Mucosa of rectum (tissue), 2 donors: ENCODE measurements around the gene NUAK2.
A peak's percentile ranks its signal among the peaks of the same experiment; 100 is the strongest.

Source experiments
- H3K27ac ChIP-seq, 2 donors: one replicate each; pipeline ENCODE4 v1.7.0; 2013; ENCODE audit warnings: inconsistent platforms in 2 of 2, low read depth in 2 of 2, low read length in 2 of 2
- H3K27me3 ChIP-seq, 2 donors: one replicate each; pipeline ENCODE4 v1.7.0; 2013; ENCODE audit warnings: low read length in 2 of 2; ENCODE audit not compliant: control insufficient read depth in 2 of 2, insufficient read depth in 2 of 2
- H3K36me3 ChIP-seq, 2 donors: one replicate each; pipeline ENCODE4 v1.7.0; 2013; ENCODE audit warnings: low read length in 2 of 2; ENCODE audit not compliant: control insufficient read depth in 2 of 2, insufficient read depth in 2 of 2
- H3K4me1 ChIP-seq, 2 donors: one replicate each; pipeline ENCODE4 v1.7.0; 2013; ENCODE audit warnings: low read length in 2 of 2, mild to moderate bottlenecking in 1 of 2; ENCODE audit not compliant: control insufficient read depth in 2 of 2, insufficient read depth in 2 of 2
- H3K4me3 ChIP-seq, 2 donors: one replicate each; pipeline ENCODE4 v1.7.0; 2013; ENCODE audit warnings: low read length in 2 of 2
- H3K9ac ChIP-seq, 2 donors: one replicate each; pipeline ENCODE4 v1.7.0; 2013; ENCODE audit warnings: low read length in 2 of 2, low read depth in 1 of 2, mild to moderate bottlenecking in 1 of 2
- H3K9me3 ChIP-seq, 2 donors: one replicate each; pipeline ENCODE4 v1.7.0; 2013; ENCODE audit warnings: low read length in 2 of 2; ENCODE audit not compliant: control insufficient read depth in 2 of 2
- donor health status: healthy.
- donor health status: Normal muscosa, but diverticular disease.

Gene NUAK2

DNA sequence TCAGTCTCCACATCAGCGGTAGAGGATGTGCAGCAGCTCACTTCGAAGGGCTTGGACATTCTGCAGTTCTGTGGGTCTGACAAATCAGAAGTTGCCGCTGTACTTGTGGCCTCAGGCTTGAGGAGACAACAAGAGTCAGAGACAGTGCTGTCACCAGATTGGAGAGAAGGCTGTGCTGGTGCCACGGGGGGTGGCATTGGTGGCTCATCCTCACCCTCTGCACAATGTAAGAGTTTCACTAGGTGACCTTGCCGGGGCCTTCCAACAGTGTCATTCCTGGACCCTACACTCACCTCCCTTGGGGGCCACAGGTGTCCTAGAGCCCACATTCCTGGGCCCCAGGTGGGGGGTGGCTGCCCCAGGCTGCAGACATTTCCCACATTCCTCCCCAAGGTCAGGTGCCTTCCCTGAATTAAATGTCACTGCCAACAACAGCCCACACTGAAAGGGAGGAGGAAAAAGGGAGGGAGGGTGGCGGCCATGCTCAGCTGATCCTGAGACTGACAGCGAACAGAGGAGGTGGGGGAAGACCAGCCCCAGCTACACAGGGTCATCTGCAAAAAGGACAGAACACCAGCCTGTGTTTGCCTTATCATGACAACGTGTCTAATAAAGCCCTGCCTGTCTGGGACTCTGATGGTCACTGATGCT, 47.4 kb downstream of the NUAK2 start:
- Histone ChIP-seq H3K36me3 (peaks cover 0 to 2% of the 10 kb centered on the region in 2 donors), H3K9ac (peak overlapping the region in 1 of 2 donors; percentile 44), H3K4me3 (no peak overlapping the region), H3K27ac (peak overlapping the region; percentile 23 to 46), H3K4me1 (peaks cover 21 to 23% of the 10 kb centered on the region in 2 donors), H3K27me3 (no peaks in the 10 kb centered on the region), H3K9me3 (no peaks in the 10 kb centered on the region)

DNA sequence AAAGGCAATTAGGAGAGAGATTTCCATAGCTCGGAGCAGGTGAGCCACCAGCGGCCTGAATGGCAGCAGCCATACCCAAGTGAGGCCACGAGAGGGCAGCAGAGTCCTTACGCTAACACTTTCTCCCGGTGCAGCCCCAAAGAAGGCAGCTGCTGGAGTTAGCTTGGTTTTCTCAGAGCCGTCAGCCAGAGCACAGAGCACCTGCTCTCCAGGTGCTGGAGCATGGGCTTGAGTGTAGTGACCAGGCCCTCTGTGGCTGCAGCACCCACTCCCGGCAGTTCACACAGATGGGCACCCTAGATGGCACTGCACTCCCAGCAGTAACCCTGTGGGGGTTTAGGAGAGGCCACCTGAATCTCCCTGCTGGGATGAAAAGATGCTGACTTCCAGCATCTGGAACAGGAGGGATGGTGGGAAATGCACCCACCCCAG, 48.0 kb downstream of the NUAK2 start:
- Histone ChIP-seq H3K4me3 (no peak overlapping the region), H3K27ac (peak overlapping the region; percentile 23 to 46), H3K9me3 (no peaks in the 10 kb centered on the region), H3K27me3 (no peaks in the 10 kb centered on the region), H3K9ac (no peak overlapping the region), H3K36me3 (peaks cover 0 to 2% of the 10 kb centered on the region in 2 donors), H3K4me1 (peaks cover 21 to 23% of the 10 kb centered on the region in 2 donors)

DNA sequence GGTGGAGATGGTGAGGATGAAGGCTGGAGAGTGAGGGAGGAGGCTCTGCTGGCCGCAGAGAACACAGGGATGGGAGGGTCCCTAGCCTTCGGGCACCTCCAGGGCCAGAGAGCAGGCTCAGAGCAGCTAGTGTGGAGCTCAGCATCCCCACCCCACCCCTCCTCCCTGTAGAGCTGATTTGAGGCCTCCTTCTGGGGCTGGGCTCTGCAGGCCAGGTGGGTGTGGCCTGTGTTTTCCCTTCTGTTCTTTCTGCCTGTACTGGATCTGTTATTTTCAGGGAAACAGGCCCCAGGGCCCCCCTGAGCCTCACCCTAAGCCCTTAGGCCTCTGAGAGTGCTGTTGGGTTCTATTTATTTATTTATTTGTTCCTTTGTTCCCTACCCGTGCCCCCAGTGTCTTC, 49.0 kb downstream of the NUAK2 start:
- Histone ChIP-seq H3K9ac (no peak overlapping the region), H3K36me3 (peaks cover 0 to 2% of the 10 kb centered on the region in 2 donors), H3K9me3 (no peaks in the 10 kb centered on the region), H3K4me3 (no peak overlapping the region), H3K27me3 (no peaks in the 10 kb centered on the region), H3K27ac (no peak overlapping the region), H3K4me1 (peaks cover 22 to 25% of the 10 kb centered on the region in 2 donors)

DNA sequence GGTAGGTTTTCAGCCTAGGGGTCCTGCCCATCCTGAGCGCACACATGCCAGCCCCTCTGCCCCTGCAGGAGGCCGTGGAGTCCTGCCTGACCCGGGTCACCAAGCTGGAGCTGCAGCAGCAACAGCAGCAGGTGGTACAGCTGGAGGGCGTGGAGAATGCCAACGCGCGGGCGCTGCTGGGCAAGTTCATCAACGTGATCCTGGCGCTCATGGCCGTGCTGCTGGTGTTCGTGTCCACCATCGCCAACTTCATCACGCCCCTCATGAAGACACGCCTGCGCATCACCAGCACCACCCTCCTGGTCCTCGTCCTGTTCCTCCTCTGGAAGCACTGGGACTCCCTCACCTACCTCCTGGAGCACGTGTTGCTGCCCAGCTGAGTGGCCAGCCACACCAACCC, 49.8 kb downstream of the NUAK2 start:
- H3K27me3 ChIP-seq = no peaks in the 10 kb centered on the region
- no peak overlapping the region for H3K9ac ChIP-seq
- H3K36me3 ChIP-seq = peaks cover 0 to 2% of the 10 kb centered on the region in 2 donors
- H3K4me1 ChIP-seq = peaks cover 26 to 28% of the 10 kb centered on the region in 2 donors
- no peak overlapping the region for H3K4me3 ChIP-seq
- no peak overlapping the region for H3K27ac ChIP-seq
- H3K9me3 ChIP-seq = no peaks in the 10 kb centered on the region

DNA sequence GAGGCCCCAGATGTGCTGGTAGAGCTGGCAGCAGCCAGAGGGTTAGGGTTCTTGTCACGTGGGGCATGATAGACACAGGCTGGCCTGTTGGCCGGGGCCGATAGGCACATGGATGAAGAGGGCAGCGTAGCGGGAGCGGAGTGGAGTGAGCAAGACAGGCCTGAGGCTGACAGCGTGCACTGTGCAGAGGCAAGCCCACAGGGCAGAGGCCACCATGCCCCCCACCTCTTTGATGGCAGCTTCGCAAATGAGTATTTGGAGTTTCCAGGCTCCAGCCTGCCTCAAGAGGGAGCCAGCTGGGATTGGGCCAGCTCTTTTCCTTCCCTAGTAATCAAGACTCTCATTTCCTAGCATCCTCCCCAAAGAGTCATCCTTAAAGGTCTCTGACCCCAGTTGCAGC, 50.3 kb downstream of the NUAK2 start:
- H3K27ac ChIP-seq = no peak overlapping the region
- peaks cover 0 to 2% of the 10 kb centered on the region in 2 donors for H3K36me3 ChIP-seq
- H3K4me1 ChIP-seq = peaks cover 26 to 31% of the 10 kb centered on the region in 2 donors
- H3K9me3 ChIP-seq = no peaks in the 10 kb centered on the region
- no peak overlapping the region for H3K4me3 ChIP-seq
- H3K9ac ChIP-seq = no peak overlapping the region
- H3K27me3 ChIP-seq = no peaks in the 10 kb centered on the region

DNA sequence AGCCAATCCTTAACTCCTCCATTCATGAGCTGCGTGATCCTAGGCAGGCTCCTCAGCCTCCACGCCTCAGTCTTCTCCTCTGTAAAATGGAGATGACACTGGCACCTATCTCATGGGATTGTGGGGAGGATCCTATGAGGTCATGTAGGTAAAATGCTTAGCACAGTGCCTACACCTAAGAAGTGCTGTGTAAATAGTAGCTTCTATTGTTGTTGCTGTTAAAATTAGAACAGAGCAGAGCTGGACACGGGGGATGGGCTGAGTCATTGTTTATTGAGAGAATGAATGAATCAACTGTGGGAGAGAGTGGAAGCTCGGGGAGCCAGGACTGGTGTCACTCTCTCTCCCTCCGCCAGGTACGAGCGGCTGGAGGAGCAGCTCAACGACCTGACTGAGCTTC, 50.8 kb downstream of the NUAK2 start:
- Histone ChIP-seq H3K27ac (no peak overlapping the region), H3K4me1 (peaks cover 24 to 30% of the 10 kb centered on the region in 2 donors), H3K9me3 (no peaks in the 10 kb centered on the region), H3K4me3 (no peak overlapping the region), H3K36me3 (peaks cover 0 to 2% of the 10 kb centered on the region in 2 donors), H3K27me3 (no peaks in the 10 kb centered on the region), H3K9ac (no peak overlapping the region)

DNA sequence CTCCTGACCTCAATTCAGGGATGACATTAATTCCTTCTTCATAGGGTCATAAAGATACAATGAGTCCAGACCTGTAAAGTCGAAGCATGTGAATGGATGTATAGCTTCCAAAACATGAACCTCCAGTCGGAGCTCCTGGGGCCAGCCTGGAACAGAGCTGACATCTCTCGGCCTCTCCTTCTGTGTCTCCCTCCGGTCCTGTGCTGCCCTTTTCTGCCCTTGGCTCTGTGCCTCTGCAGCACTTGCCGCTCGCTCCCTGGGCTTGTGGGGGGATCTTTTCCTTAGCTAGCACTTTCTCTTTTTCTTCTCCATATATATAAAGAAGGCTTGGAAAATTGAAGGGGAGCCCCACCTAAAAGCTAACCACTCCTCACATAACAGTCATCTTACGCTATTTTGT, 51.3 kb downstream of the NUAK2 start:
- H3K27ac ChIP-seq = no peak overlapping the region
- peaks cover 0 to 2% of the 10 kb centered on the region in 2 donors for H3K36me3 ChIP-seq
- H3K27me3 ChIP-seq = no peaks in the 10 kb centered on the region
- peaks cover 19 to 25% of the 10 kb centered on the region in 2 donors for H3K4me1 ChIP-seq
- H3K9ac ChIP-seq = no peak overlapping the region
- H3K4me3 ChIP-seq = no peak overlapping the region
- H3K9me3 ChIP-seq = no peaks in the 10 kb centered on the region

DNA sequence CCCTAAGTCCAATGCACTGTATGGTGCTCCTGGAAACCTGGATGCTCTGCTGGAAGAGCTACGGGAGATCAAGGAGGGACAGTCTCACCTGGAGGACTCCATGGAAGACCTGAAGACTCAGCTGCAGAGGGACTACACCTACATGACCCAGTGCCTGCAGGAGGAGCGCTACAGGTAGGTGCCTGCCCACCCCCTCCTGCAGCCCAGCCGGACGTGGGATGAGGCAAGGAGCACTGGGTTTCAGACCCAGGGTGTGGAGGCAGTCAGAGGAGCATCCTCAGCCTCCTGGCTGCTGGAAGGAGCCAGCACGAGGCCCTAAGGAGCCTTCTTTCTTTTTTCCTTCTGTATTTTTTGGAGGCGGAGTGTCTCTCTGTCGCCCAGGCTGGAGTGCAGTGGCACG, 51.8 kb downstream of the NUAK2 start:
- Histone ChIP-seq H3K4me1 (peaks cover 15 to 24% of the 10 kb centered on the region in 2 donors), H3K9me3 (no peaks in the 10 kb centered on the region), H3K36me3 (peaks cover 0 to 2% of the 10 kb centered on the region in 2 donors), H3K27me3 (no peaks in the 10 kb centered on the region), H3K27ac (no peak overlapping the region), H3K4me3 (no peak overlapping the region), H3K9ac (no peak overlapping the region)

DNA sequence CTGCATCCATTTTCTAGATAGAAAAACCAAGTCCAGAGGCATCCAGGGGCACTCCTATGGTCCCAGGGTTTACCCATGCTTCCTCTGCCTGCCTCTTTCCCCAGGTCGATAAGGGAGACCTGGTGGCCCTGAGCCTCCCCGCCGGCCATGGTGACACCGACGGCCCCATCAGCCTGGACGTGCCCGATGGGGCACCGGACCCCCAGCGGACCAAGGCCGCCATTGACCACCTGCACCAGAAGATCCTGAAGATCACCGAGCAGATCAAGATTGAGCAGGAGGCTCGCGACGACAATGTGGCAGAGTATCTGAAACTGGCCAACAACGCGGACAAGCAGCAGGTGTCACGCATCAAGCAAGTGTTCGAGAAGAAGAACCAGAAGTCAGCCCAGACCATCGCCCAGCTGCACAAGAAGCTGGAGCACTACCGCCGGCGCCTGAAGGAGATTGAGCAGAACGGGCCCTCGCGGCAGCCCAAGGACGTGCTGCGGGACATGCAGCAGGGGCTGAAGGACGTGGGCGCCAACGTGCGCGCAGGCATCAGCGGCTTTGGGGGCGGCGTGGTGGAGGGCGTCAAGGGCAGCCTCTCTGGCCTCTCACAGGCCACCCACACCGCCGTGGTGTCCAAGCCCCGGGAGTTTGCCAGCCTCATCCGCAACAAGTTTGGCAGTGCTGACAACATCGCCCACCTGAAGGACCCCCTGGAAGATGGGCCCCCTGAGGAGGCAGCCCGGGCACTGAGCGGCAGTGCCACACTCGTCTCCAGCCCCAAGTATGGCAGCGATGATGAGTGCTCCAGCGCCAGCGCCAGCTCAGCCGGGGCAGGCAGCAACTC, 52.5 kb downstream of the NUAK2 start:
- no peaks in the 10 kb centered on the region for H3K27me3 ChIP-seq

DNA sequence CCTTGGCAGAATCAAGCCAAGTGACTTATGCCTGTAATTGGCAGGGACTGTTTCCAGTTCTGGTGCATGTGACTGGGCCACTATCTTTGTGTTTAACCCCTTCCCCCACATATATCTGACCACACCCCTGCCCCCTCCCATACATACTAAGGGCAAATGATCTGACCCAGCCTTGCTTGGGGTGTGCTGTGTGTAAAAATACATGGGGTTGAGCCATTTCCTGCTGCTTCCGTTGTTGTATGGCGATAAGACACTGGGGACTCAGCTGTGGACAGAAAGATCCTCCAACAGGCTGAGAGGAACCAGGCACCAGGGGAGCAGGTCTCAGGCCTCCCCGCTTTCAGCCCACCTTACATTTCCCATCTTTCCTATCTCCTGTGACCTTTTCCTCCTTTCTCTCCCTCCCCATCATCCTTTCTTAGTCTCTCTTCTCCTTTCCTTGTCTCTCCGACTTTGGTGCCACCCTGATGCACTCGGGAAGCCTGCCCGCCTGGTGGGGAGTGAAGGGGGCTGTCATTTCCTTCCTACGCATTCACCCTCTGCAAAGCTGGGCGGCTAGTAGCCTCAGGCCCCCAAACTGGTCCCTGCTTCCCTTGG, 54.1 kb downstream of the NUAK2 start:
- peaks cover 0 to 2% of the 10 kb centered on the region in 2 donors for H3K36me3 ChIP-seq
- H3K9me3 ChIP-seq = no peaks in the 10 kb centered on the region
- H3K27me3 ChIP-seq = no peaks in the 10 kb centered on the region
- no peak overlapping the region for H3K4me3 ChIP-seq
- H3K9ac ChIP-seq = no peak overlapping the region
- peaks cover 2 to 10% of the 10 kb centered on the region in 2 donors for H3K4me1 ChIP-seq
- H3K27ac ChIP-seq = no peak overlapping the region

More for the DNA sequence above, 52.5 kb downstream of the NUAK2 start:
- Histone ChIP-seq H3K36me3 (peaks cover 0 to 2% of the 10 kb centered on the region in 2 donors), H3K9me3 (no peaks in the 10 kb centered on the region), H3K27ac (no peak overlapping the region), H3K9ac (no peak overlapping the region), H3K4me3 (no peak overlapping the region), H3K4me1 (peaks cover 11 to 20% of the 10 kb centered on the region in 2 donors)
